ENCODE results near the gene PPP3R1. TPM values are rescaled to one million over a fixed set of nuclear protein-coding genes. Genes with fewer than 3 reads are reported as not detected.

Gene PPP3R1, protein sequence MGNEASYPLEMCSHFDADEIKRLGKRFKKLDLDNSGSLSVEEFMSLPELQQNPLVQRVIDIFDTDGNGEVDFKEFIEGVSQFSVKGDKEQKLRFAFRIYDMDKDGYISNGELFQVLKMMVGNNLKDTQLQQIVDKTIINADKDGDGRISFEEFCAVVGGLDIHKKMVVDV
- total RNA-seq (2014; rRNA removed; shearing (Covaris generic); ENCODE audit: low replicate concordance): 12.9 and 21.7 TPM in 2 replicates

- peak; percentile 94 for DNase-seq (ENCODE audit: low read depth)
- in situ Hi-C loops (cut with HindIII; ENCODE audit: low pct_unique_long_range_greater_than_20kb, low sequenced_read_pairs): no loop called here
Observed at GRCh38 chr2:68252400-68253218, at the start of gene PPP3R1. Gene PPP3R1 (minus strand): TSS chr2:68252532. CDS start chr2:68252127, 405 bp downstream.

- DNase-seq (ENCODE audit: low read depth): no peak
- in situ Hi-C loops (cut with HindIII; ENCODE audit: low pct_unique_long_range_greater_than_20kb, low sequenced_read_pairs): no loop called here
Observed at GRCh38 chr2:68295516-68295915, 43.2 kb upstream of the PPP3R1 start.

GRCh38 chr2:68294913-68295312, 42.6 kb upstream of the PPP3R1 start:
- no peak for DNase-seq (ENCODE audit: low read depth)
- in situ Hi-C loops (cut with HindIII; ENCODE audit: low pct_unique_long_range_greater_than_20kb, low sequenced_read_pairs): no loop called here

DNA sequence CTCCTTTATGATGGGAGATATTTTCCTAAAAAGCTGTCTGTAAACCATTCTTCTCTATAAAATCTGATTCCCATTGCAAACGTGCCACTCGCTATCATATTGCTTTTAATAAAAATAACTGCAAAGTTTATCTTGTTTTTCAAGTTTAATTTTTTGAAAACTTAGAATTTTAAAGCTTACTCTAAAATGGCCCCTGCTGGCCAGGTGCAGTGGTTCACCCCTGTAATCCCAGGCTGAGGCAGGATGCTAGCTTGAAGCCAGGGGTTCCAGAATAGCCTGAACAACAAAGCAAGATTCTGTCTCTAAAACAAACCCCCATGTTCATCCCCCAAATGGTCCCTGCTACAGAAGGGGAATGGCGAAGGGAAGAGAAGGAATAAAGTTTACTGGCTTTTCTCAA, 41.9 kb upstream of the PPP3R1 start:
- in situ Hi-C loops (cut with HindIII; ENCODE audit: low pct_unique_long_range_greater_than_20kb, low sequenced_read_pairs): no loop called here
- DNase-seq (ENCODE audit: low read depth): no peak

GRCh38 chr2:68293755-68294154, 41.4 kb upstream of the PPP3R1 start:
- DNase-seq (ENCODE audit: low read depth): no peak
- in situ Hi-C loops (cut with HindIII; ENCODE audit: low pct_unique_long_range_greater_than_20kb, low sequenced_read_pairs): no loop called here

DNA sequence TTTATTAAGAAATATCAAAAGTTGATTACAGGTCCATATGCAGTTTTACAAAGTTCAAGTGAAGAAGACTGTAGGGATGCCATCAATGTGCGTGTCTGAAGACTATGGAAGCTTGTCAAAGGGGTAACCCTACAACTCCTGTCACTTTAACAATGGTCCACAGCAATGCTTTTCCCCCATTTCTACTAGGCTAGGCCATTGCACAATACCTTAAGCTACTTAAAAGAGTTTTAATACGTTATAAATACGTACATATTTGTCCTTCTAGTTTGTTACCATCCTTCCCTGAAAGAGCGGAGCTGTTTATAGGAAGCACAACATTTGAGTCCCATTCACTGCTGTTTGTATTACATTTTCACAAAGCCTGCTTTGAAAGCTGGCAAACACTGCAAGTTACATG, 40.7 kb upstream of the PPP3R1 start:
- DNase-seq (ENCODE audit: low read depth): no peak
- in situ Hi-C loops (cut with HindIII; ENCODE audit: low pct_unique_long_range_greater_than_20kb, low sequenced_read_pairs): no loop called here

DNA sequence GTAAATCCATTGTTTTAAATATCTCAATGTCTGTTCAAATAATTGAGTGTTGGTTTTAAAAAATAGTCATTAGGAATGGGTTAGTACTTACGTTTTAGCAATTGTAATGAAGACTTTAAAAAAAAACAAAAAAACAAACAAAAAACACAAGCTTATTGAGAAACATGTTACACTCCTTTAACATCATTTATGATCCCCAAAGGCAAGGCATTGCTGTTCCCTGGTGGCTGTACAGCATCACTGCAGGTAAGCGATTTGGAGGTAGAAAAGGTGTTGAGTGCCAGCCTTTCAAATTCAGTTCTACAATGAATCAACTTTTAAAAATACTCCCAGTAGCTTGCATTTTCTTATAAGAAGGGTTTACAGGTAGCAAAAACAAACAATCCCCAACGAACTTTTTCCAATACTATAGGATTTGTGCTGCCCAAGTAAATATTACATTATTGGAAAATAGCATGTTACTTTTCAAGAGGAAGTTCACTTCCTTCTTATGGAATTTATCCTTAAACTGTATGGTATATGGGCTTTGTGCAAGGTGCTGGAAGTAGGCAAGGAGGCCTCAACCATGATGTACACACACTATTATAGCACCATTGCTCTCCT, 39.9 kb upstream of the PPP3R1 start:
- in situ Hi-C loops (cut with HindIII; ENCODE audit: low pct_unique_long_range_greater_than_20kb, low sequenced_read_pairs): no loop called here
- peak; percentile 3 for DNase-seq (ENCODE audit: low read depth)

GRCh38 chr2:68291314-68291713, 39.0 kb upstream of the PPP3R1 start:
- in situ Hi-C loops (cut with HindIII; ENCODE audit: low pct_unique_long_range_greater_than_20kb, low sequenced_read_pairs): no loop called here
- DNase-seq (ENCODE audit: low read depth): no peak

DNA sequence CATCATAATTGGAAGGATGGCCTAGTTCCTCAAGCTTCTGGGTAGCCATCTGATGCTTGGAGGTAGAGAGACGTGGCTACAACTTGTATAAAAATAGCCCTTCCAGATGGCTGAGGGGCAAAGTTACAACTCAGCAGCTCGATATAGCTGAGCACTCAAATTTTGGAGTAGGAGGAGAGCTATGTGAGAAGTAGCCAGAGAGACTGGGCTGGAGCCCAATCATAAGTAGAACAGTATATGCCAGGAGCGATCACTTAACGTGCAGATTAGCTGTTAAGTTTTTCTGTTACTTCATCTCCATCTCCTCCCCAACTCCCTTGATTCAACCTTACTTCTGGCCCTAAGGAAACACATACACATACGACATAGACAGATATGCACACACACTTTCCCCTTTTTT, 38.6 kb upstream of the PPP3R1 start:
- in situ Hi-C loops (cut with HindIII; ENCODE audit: low pct_unique_long_range_greater_than_20kb, low sequenced_read_pairs): no loop called here
- no peak for DNase-seq (ENCODE audit: low read depth)

- no peak for DNase-seq (ENCODE audit: low read depth)
- in situ Hi-C loops (cut with HindIII; ENCODE audit: low pct_unique_long_range_greater_than_20kb, low sequenced_read_pairs): no loop called here
Observed at GRCh38 chr2:68287580-68288441, 35.5 kb upstream of the PPP3R1 start.

- DNase-seq (ENCODE audit: low read depth): no peak
- in situ Hi-C loops (cut with HindIII; ENCODE audit: low pct_unique_long_range_greater_than_20kb, low sequenced_read_pairs): no loop called here
Observed at GRCh38 chr2:68284896-68285295, 32.6 kb upstream of the PPP3R1 start.

DNA sequence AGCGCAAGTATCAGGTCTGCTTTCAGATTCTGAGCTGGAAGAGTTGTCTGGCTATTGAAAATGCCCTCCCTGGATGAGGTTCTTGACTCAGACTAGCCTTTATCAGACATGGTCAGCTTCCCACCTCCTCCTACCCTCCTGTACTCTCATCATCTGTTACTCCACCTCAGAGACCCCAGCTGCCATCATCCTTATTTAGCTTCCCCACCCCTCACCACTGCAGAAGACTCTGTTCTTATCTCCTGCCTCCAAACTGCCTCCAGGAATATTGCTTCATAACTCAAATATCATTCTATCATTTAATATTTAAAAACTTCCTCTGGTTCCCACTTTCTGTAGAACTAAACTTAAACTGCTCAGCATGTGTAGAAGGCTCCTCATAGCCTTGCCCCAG, 31.1 kb upstream of the PPP3R1 start:
- in situ Hi-C loops (cut with HindIII; ENCODE audit: low pct_unique_long_range_greater_than_20kb, low sequenced_read_pairs): no loop called here
- DNase-seq (ENCODE audit: low read depth): no peak

DNA sequence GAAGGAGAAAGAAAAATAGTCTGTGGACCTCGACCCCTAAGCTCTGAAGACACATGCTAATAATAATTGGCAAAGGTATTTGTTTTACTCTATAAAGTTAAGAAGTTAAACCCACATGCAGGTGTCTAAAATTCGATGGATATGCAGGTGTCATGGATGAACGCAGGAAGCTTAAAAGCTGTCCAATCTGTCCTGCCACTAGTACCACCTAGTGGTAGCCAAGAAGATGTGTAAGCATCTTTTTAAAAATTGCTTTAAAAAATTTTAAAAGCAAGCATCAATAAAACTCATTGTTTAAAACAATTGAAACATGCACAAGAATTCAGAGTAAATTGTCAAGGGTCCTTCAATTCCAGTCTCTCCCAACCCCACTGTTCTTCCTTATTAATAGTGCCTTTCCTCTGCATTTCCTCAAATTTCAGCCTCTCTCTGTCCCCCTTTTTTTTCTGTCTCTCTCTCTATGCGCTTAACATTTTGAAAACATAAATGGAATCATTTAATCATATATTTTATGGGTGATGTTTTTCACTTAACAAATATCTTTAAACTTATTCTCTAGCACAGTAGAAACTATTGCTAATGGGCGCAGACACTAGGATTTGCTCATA, 30.6 kb upstream of the PPP3R1 start:
- peak; percentile 14 for DNase-seq (ENCODE audit: low read depth)
- in situ Hi-C loops (cut with HindIII; ENCODE audit: low pct_unique_long_range_greater_than_20kb, low sequenced_read_pairs): no loop called here

GRCh38 chr2:68280796-68281195, 28.5 kb upstream of the PPP3R1 start:
- in situ Hi-C loops (cut with HindIII; ENCODE audit: low pct_unique_long_range_greater_than_20kb, low sequenced_read_pairs): no loop called here
- DNase-seq (ENCODE audit: low read depth): no peak

DNA sequence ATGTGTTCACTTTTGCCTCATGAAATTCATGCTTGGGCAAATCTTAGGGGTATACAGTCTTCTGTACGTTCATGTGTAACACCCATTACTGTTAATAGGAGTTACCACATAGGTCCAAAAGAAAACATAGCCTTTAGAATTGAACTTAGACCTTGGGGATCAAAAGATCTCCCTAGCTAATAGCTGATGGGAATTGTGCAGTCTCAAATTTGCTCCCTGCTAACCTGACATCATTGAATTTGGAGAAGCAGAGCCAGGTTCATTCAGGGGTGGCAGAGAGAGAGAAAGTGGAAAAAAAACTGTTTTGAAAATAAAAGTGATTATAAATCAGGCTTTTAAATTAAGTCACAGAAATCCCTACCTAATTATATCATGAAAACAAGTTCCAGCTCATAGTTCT, 28.0 kb upstream of the PPP3R1 start:
- in situ Hi-C loops (cut with HindIII; ENCODE audit: low pct_unique_long_range_greater_than_20kb, low sequenced_read_pairs): no loop called here

DNA sequence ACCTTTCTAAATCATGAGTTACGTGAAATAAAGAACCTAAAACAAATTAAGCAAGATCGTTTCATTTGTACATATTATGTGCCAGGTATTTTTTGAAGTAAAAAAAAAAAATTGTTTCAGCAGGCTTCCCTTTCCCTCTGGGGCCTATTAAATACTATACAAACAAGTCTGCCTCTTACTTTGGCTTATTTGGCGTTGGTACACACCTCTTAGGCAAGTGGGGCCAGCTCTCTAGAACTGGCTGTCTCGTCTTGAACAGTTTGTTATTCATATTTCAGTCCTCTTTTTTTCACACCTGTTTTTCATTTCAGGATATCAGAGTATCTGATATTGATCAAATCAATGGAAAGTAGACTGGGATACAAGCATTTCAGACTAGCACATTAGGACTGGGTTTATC, 27.4 kb upstream of the PPP3R1 start:
- no peak for DNase-seq (ENCODE audit: low read depth)
- in situ Hi-C loops (cut with HindIII; ENCODE audit: low pct_unique_long_range_greater_than_20kb, low sequenced_read_pairs): no loop called here

More for the DNA sequence above, 28.0 kb upstream of the PPP3R1 start:
- no peak for DNase-seq (ENCODE audit: low read depth)

DNA sequence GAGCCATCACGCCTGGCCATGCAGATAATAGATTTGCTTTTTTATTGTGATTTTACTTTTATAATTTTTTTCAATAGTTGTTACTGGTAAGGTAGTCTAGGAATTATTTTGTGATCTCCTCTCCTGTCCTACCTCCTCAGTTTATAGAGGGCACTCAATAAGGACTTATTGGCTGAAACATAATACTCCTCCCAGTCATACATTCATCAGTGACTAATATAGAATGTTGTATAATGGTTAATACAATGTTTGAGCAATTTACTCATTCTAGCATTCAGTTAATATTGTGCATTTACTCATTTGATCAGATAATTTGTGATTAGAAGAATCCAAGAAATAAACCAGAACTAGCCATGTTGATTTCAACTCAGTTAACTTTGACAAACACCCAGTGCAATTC, 25.8 kb upstream of the PPP3R1 start:
- in situ Hi-C loops (cut with HindIII; ENCODE audit: low pct_unique_long_range_greater_than_20kb, low sequenced_read_pairs): no loop called here
- no peak for DNase-seq (ENCODE audit: low read depth)

GRCh38 chr2:68274022-68274421, 21.7 kb upstream of the PPP3R1 start:
- in situ Hi-C loops (cut with HindIII; ENCODE audit: low pct_unique_long_range_greater_than_20kb, low sequenced_read_pairs): no loop called here
- DNase-seq (ENCODE audit: low read depth): no peak
